Panc1 (cell line): ENCODE results near the gene NRCAM. TPM values are rescaled to one million over a fixed set of nuclear protein-coding genes. Genes with fewer than 3 reads are reported as not detected.

Source experiments
- ATAC-seq: fragments of 200-7000 bp; cut with Tn5 transposase; 2 replicates; pipeline ENCODE4 v1.9.1; 2020; ENCODE audit warnings: mild to moderate bottlenecking, moderate library complexity
- BruUV-seq: library from RNA; stranded (reverse); fragments of 400-500 nt; replicated peaks from 2 replicates; lab custom pipeline; 2021; lab: Mats Ljungman, UMichigan
- CTCF ChIA-PET: fragments of 300-600 bp; sonication (Branson Sonifier 250); formaldehyde crosslinking; loops from one replicate; lab custom pipeline; 2022; ENCODE audit warnings: antibody characterized with exemption; lab: Charles Lee
- POLR2A ChIA-PET: fragments of 300-600 bp; sonication (Branson Sonifier 250); formaldehyde crosslinking; loops from one replicate; lab custom pipeline; 2022; ENCODE audit warnings: antibody characterized with exemption; lab: Charles Lee
- DNase-seq: peaks from one replicate; pipeline ENCODE4 v3.0.0-alpha.2; 2010; ENCODE audit warnings: low read depth, low spot score
- H3K27ac ChIP-seq: 2 replicates; pipeline ENCODE4 v1.5.1; 2011; ENCODE audit warnings: mild to moderate bottlenecking, low read length, inconsistent platforms
- H3K27me3 ChIP-seq: fragments of 200-500 bp; sonication (Bioruptor generic); 2 replicates; pipeline ENCODE4 v1.6.0; 2014; ENCODE audit warnings: low read length, inconsistent platforms; ENCODE audit not compliant: control insufficient read depth, insufficient read depth
- H3K36me3 ChIP-seq: fragments of 200-500 bp; sonication (Bioruptor generic); 2 replicates; pipeline ENCODE4 v1.5.1; 2014; ENCODE audit warnings: inconsistent platforms, mild to moderate bottlenecking, low read length, moderate library complexity; ENCODE audit not compliant: control insufficient read depth, insufficient read depth
- H3K4me1 ChIP-seq: 2 replicates; pipeline ENCODE4 v1.5.1; 2011; ENCODE audit warnings: inconsistent platforms, mild to moderate bottlenecking, low read length, moderate library complexity; ENCODE audit not compliant: control insufficient read depth, insufficient read depth
- H3K4me3 ChIP-seq, 2 experiments: 2 replicates each; pipeline ENCODE4 v1.5.1; 2011 to 2012; ENCODE audit warnings: low read depth in 2 of 2, low read length in 2 of 2, mild to moderate bottlenecking in 2 of 2, inconsistent platforms in 1 of 2, moderate library complexity in 1 of 2
- H3K9me3 ChIP-seq: fragments of 200-500 bp; sonication (Bioruptor generic); 2 replicates; pipeline ENCODE4 v1.5.1; 2014; ENCODE audit warnings: low read depth, mild to moderate bottlenecking, inconsistent platforms, low read length, moderate library complexity; ENCODE audit not compliant: control insufficient read depth, insufficient read depth
- CTCF ChIP-seq: fragments of 450-650 bp; IDR thresholded peaks from 2 replicates; pipeline ENCODE4 v1.5.1; 2017; ENCODE audit warnings: mild to moderate bottlenecking
- POLR2AphosphoS5 ChIP-seq: IDR thresholded peaks from 2 replicates; pipeline ENCODE4 v1.6.1; 2012; ENCODE audit warnings: mild to moderate bottlenecking, low read depth, low read length, moderate library complexity
- REST ChIP-seq, 2 experiments: IDR thresholded peaks; 2 replicates each; pipeline ENCODE4 v1.6.1; 2011 to 2012; ENCODE audit warnings: low read depth in 2 of 2, control low read depth in 1 of 2, low read length in 1 of 2, mild to moderate bottlenecking in 1 of 2, moderate library complexity in 1 of 2; ENCODE audit not compliant: insufficient read depth in 1 of 2
- SIN3A ChIP-seq: IDR thresholded peaks from 2 replicates; pipeline ENCODE4 v1.6.1; 2012; ENCODE audit warnings: low read depth, mild to moderate bottlenecking, low read length, moderate library complexity, borderline replicate concordance; ENCODE audit not compliant: insufficient read depth
- TCF7L2 ChIP-seq: IDR thresholded peaks from 2 replicates; pipeline ENCODE4 v1.6.1; 2011; ENCODE audit warnings: mild to moderate bottlenecking, low read depth, low read length, inconsistent platforms
- in situ Hi-C: cut with HindIII; loops from 2 replicates; pipeline ENCODE4 v1.10.0; 2016; ENCODE audit warnings: low sequenced_read_pairs, low pct_unique_long_range_greater_than_20kb
- intact Hi-C: fragments of 100-400 bp; cut with micrococcal nuclease; formaldehyde crosslinking; loops from one replicate; pipeline ENCODE4 v1.10.0; 2022; ENCODE audit not compliant: unreplicated experiment
- total RNA-seq: library from RNA; stranded (reverse); gene quantifications from one replicate; pipeline ENCODE4 v1.2.1, GENCODE V29; 2021; ENCODE audit not compliant: unreplicated experiment

Gene NRCAM
- total RNA-seq, 1 experiment from 2014 or later = 0.21 TPM

GRCh38 chr7:108190891-108191290, 265.3 kb downstream of the NRCAM start:
- TF ChIP-seq CTCF = no peak
- TF ChIP-seq SIN3A = no peak
- no peak for TF ChIP-seq TCF7L2
- TF ChIP-seq POLR2AphosphoS5 = no peak
- no peak for TF ChIP-seq REST (IDR thresholded peaks at IDR 0.05; ENCODE audit: insufficient read depth in 1 of 2, low read depth in 2 of 2, low read length in 1 of 2)
- BruUV-seq = no TSS peak
- in situ Hi-C loops = no loop called here
- CTCF ChIA-PET = no interaction called here
- no peaks in the 10 kb centered on the region for H3K36me3 ChIP-seq
- no peak for DNase-seq
- no peaks in the 10 kb centered on the region for H3K27me3 ChIP-seq
- POLR2A ChIA-PET = no interaction called here
- ATAC-seq = no peak
- H3K9me3 ChIP-seq = no peaks in the 10 kb centered on the region
- intact Hi-C loops = no loop called here
- no peaks in the 10 kb centered on the region for H3K4me1 ChIP-seq
- H3K27ac ChIP-seq = no peak overlapping the region
- no peak overlapping the region for H3K4me3 ChIP-seq

GRCh38 chr7:108189733-108190388, 266.4 kb downstream of the NRCAM start:
- Histone ChIP-seq H3K36me3 (no peaks in the 10 kb centered on the region), H3K4me3 (no peak overlapping the region), H3K9me3 (no peaks in the 10 kb centered on the region), H3K4me1 (no peaks in the 10 kb centered on the region), H3K27me3 (no peaks in the 10 kb centered on the region), H3K27ac (no peak overlapping the region)
- DNase-seq (no peak), ATAC-seq (no peak)
- in situ Hi-C loops (no loop called here), intact Hi-C loops (no loop called here)
- TF ChIP-seq POLR2AphosphoS5 (no peak), SIN3A (no peak), TCF7L2 (no peak), REST (IDR thresholded peaks at IDR 0.05; ENCODE audit: insufficient read depth in 1 of 2, low read depth in 2 of 2, low read length in 1 of 2) (no peak), CTCF (no peak)
- CTCF ChIA-PET = interaction anchor here (0.6 kb wide), 1 partner anchor 147 kb away, joined by 3 read pairs; no protein-coding TSS in a partner anchor
- POLR2A ChIA-PET = no interaction called here
- BruUV-seq = no TSS peak
